Measurements from ENCODE around the gene SERPINA1.

The SERPINA1 gene

GRCh38 chr14:94341656-94342333, 46.6 kb downstream of the SERPINA1 start:
- H3K27ac ChIP-seq = no peak overlapping the region
- no peaks in the 10 kb centered on the region for H3K27me3 ChIP-seq (replicated peaks)
- in situ Hi-C loops (cut with HindIII; ENCODE audit: low pct_ligation_motif_present, low sequenced_read_pairs) = no loop called here
- no peak for DNase-seq
- TF ChIP-seq CTCF (IDR thresholded peaks at IDR 0.05; ENCODE audit: low read depth, low read length, missing control alignments) = no peak
- no peaks in the 10 kb centered on the region for H3K36me3 ChIP-seq (replicated peaks)
- H3K4me3 ChIP-seq (ENCODE audit: low read depth, low read length) = no peak overlapping the region

- no peaks in the 10 kb centered on the region for H3K36me3 ChIP-seq (replicated peaks)
- H3K27me3 ChIP-seq (replicated peaks) = no peaks in the 10 kb centered on the region
- no peak for TF ChIP-seq CTCF (IDR thresholded peaks at IDR 0.05; ENCODE audit: low read depth, low read length, missing control alignments)
- in situ Hi-C loops (cut with HindIII; ENCODE audit: low pct_ligation_motif_present, low sequenced_read_pairs) = no loop called here
- no peak for DNase-seq
- H3K27ac ChIP-seq = no peak overlapping the region
- H3K4me3 ChIP-seq (ENCODE audit: low read depth, low read length) = no peak overlapping the region
These were observed 47.9 kb downstream of the SERPINA1 start for GRCh38 chr14:94340533-94340932.

GRCh38 chr14:94338023-94338422, 50.4 kb downstream of the SERPINA1 start:
- no peak overlapping the region for H3K4me3 ChIP-seq (ENCODE audit: low read depth, low read length)
- no peak overlapping the region for H3K27ac ChIP-seq
- no peak for TF ChIP-seq CTCF (IDR thresholded peaks at IDR 0.05; ENCODE audit: low read depth, low read length, missing control alignments)
- H3K36me3 ChIP-seq (replicated peaks) = no peaks in the 10 kb centered on the region
- DNase-seq = no peak
- in situ Hi-C loops (cut with HindIII; ENCODE audit: low pct_ligation_motif_present, low sequenced_read_pairs) = no loop called here
- H3K27me3 ChIP-seq (replicated peaks) = no peaks in the 10 kb centered on the region

- Histone ChIP-seq H3K27ac (no peak overlapping the region), H3K36me3 (replicated peaks) (no peaks in the 10 kb centered on the region), H3K4me3 (ENCODE audit: low read depth, low read length) (no peak overlapping the region), H3K27me3 (replicated peaks) (no peaks in the 10 kb centered on the region)
- no peak for TF ChIP-seq CTCF (IDR thresholded peaks at IDR 0.05; ENCODE audit: low read depth, low read length, missing control alignments)
- in situ Hi-C loops (cut with HindIII; ENCODE audit: low pct_ligation_motif_present, low sequenced_read_pairs) = no loop called here
- DNase-seq = no peak
These were observed 51.1 kb downstream of the SERPINA1 start for GRCh38 chr14:94337274-94337673.

- Histone ChIP-seq H3K4me3 (ENCODE audit: low read depth, low read length) (no peak overlapping the region), H3K36me3 (replicated peaks) (no peaks in the 10 kb centered on the region), H3K27ac (no peak overlapping the region), H3K27me3 (replicated peaks) (no peaks in the 10 kb centered on the region)
- DNase-seq = no peak
- TF ChIP-seq CTCF (IDR thresholded peaks at IDR 0.05; ENCODE audit: low read depth, low read length, missing control alignments) = no peak
- in situ Hi-C loops (cut with HindIII; ENCODE audit: low pct_ligation_motif_present, low sequenced_read_pairs) = no loop called here
These were observed 53.5 kb downstream of the SERPINA1 start for GRCh38 chr14:94334872-94335271.

GRCh38 chr14:94332587-94332986, 55.8 kb downstream of the SERPINA1 start:
- H3K36me3 ChIP-seq (replicated peaks) = no peaks in the 10 kb centered on the region
- in situ Hi-C loops (cut with HindIII; ENCODE audit: low pct_ligation_motif_present, low sequenced_read_pairs) = no loop called here
- no peak for DNase-seq
- H3K4me3 ChIP-seq (ENCODE audit: low read depth, low read length) = no peak overlapping the region
- H3K27me3 ChIP-seq (replicated peaks) = no peaks in the 10 kb centered on the region
- no peak overlapping the region for H3K27ac ChIP-seq
- TF ChIP-seq CTCF (IDR thresholded peaks at IDR 0.05; ENCODE audit: low read depth, low read length, missing control alignments) = no peak
